Inflammatory macrophage treated with lipopolysaccharide for 1 hour (primary cell): ENCODE measurements around the gene RETREG3.
"Not testable (repeated sequence)": the region's sequence is repeated elsewhere in the genome, so short reads cannot be mapped to it uniquely, and the experiment has no call there.

Experiments
- DNase-seq, 2 donors: peaks; one replicate each; pipeline ENCODE4 v3.0.0-alpha.2; 2020 to 2022

The RETREG3 gene

GRCh38 chr17:42568341-42569111 is 40.6 kb downstream of the RETREG3 start:
- no peak for DNase-seq

GRCh38 chr17:42566883-42567573 is 42.1 kb downstream of the RETREG3 start, which contains the start of gene MLX:
Gene MLX, plus strand, starts transcription at chr17:42567100. Its CDS starts 25 bp downstream, at chr17:42567125.
- peak; percentile 87 to 96 for DNase-seq

- DNase-seq, result no peak
Observed at GRCh38 chr17:42566215-42566882, 42.8 kb downstream of the RETREG3 start.

GRCh38 chr17:42565523-42566214 is 43.5 kb downstream of the RETREG3 start:
- no peak for DNase-seq

GRCh38 chr17:42564815-42565522 is 44.2 kb downstream of the RETREG3 start:
- no peak for DNase-seq

- DNase-seq, result no peak
Observed at GRCh38 chr17:42563950-42564349, 45.2 kb downstream of the RETREG3 start.

- DNase-seq, result no peak
Observed at GRCh38 chr17:42563543-42563942, 45.6 kb downstream of the RETREG3 start.

GRCh38 chr17:42563143-42563509 is 46.0 kb downstream of the RETREG3 start:
- no peak for DNase-seq

- peak in 1 of 2 donors; percentile 29 for DNase-seq
Observed at GRCh38 chr17:42562388-42563142, 46.6 kb downstream of the RETREG3 start.

GRCh38 chr17:42561897-42562387 is 47.2 kb downstream of the RETREG3 start, which contains the start of gene COASY:
Gene COASY, plus strand, starts transcription at chr17:42562148. Its CDS starts 475 bp downstream, at chr17:42562623.
- DNase-seq, result peak; percentile 96 to 99

- DNase-seq, result peak in 1 of 2 donors; percentile 32
Observed at GRCh38 chr17:42560246-42560645, 48.9 kb downstream of the RETREG3 start.

GRCh38 chr17:42559075-42559474 is 50.1 kb downstream of the RETREG3 start:
- no peak for DNase-seq

- DNase-seq, result not testable (repeated sequence)
Observed at GRCh38 chr17:42555961-42556617, 53.1 kb downstream of the RETREG3 start.

GRCh38 chr17:42555122-42555622 is 54.0 kb downstream of the RETREG3 start:
- DNase-seq, result no peak

- DNase-seq, result peak; percentile 41 to 65
Observed at GRCh38 chr17:42554250-42555121, 54.7 kb downstream of the RETREG3 start.

GRCh38 chr17:42553866-42554249 is 55.3 kb downstream of the RETREG3 start:
- DNase-seq, result no peak

- DNase-seq, result no peak
Observed at GRCh38 chr17:42553161-42553818, 55.9 kb downstream of the RETREG3 start.

GRCh38 chr17:42552736-42553135 is 56.4 kb downstream of the RETREG3 start, which contains the start of gene HSD17B1:
Gene HSD17B1, plus strand, starts transcription at chr17:42552923. Its CDS starts 11 bp downstream, at chr17:42552934.
- DNase-seq, result not testable (repeated sequence)
